Breast epithelium (tissue), 3 donors: ENCODE results near the gene APOA1.

Experiments
- POLR2A ChIP-seq: fragments of 450-650 bp; IDR thresholded peaks from one replicate; pipeline ENCODE4 v1.6.1; 2016; ENCODE audit warnings: antibody characterized with exemption, mild to moderate bottlenecking, moderate library complexity
- POLR2AphosphoS5 ChIP-seq, 3 donors: sonication (generic); formaldehyde crosslinking; IDR thresholded peaks; one replicate each; pipeline ENCODE4 v1.6.1; 2017; ENCODE audit warnings: antibody characterized with exemption in 3 of 3

GRCh38 chr11:116827461-116827860 is 10.0 kb downstream of the APOA1 start:
- TF ChIP-seq POLR2A (no peak), POLR2AphosphoS5 (IDR thresholded peaks at IDR 0.05) (no peak)
